ENCODE measurements around the gene BATF3.
"Not testable (repeated sequence)": the region's sequence is repeated elsewhere in the genome, so short reads cannot be mapped to it uniquely, and the experiment has no call there.

Gene BATF3

GRCh38 chr1:212655668-212656440 lies 43.8 kb downstream of the BATF3 start:
- no peak for DNase-seq

- DNase-seq: no peak
Observed at GRCh38 chr1:212652609-212653008, 47.0 kb downstream of the BATF3 start.

GRCh38 chr1:212651977-212652376 lies 47.7 kb downstream of the BATF3 start:
- DNase-seq: no peak

GRCh38 chr1:212651521-212651920 lies 48.1 kb downstream of the BATF3 start:
- no peak for DNase-seq

GRCh38 chr1:212650228-212650627 lies 49.4 kb downstream of the BATF3 start:
- DNase-seq: no peak

- no peak for DNase-seq
Observed at GRCh38 chr1:212649020-212649419, 50.6 kb downstream of the BATF3 start.

GRCh38 chr1:212648431-212648830 lies 51.2 kb downstream of the BATF3 start:
- no peak for DNase-seq

- DNase-seq: no peak
Observed at GRCh38 chr1:212647004-212647403, 52.6 kb downstream of the BATF3 start.

GRCh38 chr1:212646588-212646987 lies 53.1 kb downstream of the BATF3 start:
- no peak for DNase-seq

- no peak for DNase-seq
Observed at GRCh38 chr1:212645546-212646543, 53.8 kb downstream of the BATF3 start.

- no peak for DNase-seq
Observed at GRCh38 chr1:212644866-212645545, 54.6 kb downstream of the BATF3 start.

GRCh38 chr1:212643877-212644276 lies 55.8 kb downstream of the BATF3 start:
- no peak for DNase-seq

GRCh38 chr1:212641956-212642355 lies 57.7 kb downstream of the BATF3 start:
- no peak for DNase-seq

- no peak for DNase-seq
Observed at GRCh38 chr1:212640223-212640878, 59.3 kb downstream of the BATF3 start.

GRCh38 chr1:212639524-212639923 lies 60.1 kb downstream of the BATF3 start:
- DNase-seq: not testable (repeated sequence)

- no peak for DNase-seq
Observed at GRCh38 chr1:212638492-212639151, 61.0 kb downstream of the BATF3 start.

- no peak for DNase-seq
Observed at GRCh38 chr1:212637902-212638301, 61.7 kb downstream of the BATF3 start.
